Measurements from ENCODE around the gene MYO16.

Gene MYO16

DNA sequence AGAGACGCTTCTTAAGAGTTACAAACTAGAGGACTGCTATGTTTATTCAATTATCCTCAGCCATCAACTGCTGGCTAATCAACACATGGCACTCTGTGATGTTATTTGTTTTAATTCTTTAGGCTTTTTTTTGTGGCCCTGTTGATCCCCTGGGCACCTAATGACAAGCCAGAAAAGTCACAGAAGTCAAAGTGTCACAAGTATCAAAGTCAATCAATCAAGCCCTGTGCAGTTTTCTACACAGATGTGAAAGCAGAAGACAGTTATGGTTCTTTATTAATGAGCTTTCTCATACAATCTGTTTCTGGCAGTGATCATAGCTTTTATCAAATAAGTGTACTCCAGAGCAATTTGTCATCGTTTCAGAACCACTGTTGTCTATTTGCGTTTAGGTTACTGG is 34.3 kb downstream of the MYO16 start:
- DNase-seq (ENCODE audit: low read depth in 2 of 2), result no peak

GRCh38 chr13:108667205-108667604 is 37.8 kb downstream of the MYO16 start:
- DNase-seq (ENCODE audit: low read depth in 2 of 2), result no peak

DNA sequence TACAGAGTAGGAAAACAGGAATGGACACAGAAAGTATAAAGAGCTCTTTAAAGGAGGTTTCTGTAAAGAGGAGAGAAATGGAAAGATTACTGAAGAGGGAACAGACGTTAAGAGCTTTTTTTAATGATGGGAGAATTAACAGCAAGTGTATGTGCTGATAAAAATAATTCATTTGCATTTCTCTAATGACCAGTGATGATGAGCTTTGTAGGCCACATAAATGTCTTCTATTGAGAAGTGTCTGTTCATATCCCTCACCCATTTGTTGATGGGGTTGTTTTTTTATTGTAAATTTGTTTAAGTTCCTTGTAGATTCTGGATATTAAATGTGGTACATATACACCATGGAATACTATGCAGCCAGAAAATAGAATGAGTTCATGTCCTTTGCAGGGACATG is 40.0 kb downstream of the MYO16 start:
- no peak for DNase-seq (ENCODE audit: low read depth in 2 of 2)

DNA sequence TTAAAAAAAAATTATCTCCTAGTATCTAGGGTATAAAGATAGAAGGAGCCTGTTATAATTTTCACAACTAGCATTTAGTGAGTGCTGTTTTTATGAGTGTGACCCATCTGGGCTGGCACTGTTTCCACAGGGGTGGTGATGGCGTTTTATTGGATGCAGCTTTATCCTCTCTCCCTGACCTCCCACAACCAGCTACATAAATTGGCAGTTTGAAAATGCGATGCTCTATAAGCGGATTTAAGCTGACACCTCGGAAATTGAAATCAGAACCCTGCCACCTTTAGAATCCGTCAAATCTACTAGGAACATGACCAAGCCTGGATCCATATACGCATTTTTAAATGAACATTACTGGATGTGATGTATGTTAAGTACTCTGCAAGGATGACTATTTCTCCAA is 44.9 kb downstream of the MYO16 start:
- no peak for DNase-seq (ENCODE audit: low read depth in 2 of 2)

GRCh38 chr13:108674771-108675170 is 45.4 kb downstream of the MYO16 start:
- DNase-seq (ENCODE audit: low read depth in 2 of 2), result no peak

GRCh38 chr13:108676620-108677019 is 47.2 kb downstream of the MYO16 start:
- DNase-seq (ENCODE audit: low read depth in 2 of 2), result no peak

DNA sequence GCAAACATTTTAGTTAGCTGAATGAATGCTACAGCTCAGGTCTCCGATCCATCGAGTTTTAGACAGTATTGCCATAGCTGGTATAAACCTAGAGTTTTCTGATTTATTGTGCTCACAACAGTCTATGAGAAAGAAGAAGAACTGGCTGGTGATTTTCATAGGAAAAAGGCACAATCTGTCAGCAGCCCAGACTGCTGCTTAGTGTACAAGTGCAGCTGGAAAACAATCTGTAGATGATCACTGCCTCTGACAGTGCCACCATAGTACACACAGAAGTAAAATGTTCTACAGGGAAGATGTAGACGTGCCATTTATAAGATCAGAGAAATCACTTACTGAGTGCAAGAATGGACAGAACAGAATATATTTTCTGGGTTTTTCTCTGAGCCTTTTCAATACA is 48.4 kb downstream of the MYO16 start:
- no peak for DNase-seq (ENCODE audit: low read depth in 2 of 2)

GRCh38 chr13:108680011-108680410 is 50.6 kb downstream of the MYO16 start:
- no peak for DNase-seq (ENCODE audit: low read depth in 2 of 2)

- DNase-seq (ENCODE audit: low read depth in 2 of 2), result no peak
Observed at GRCh38 chr13:108681986-108682575, 52.7 kb downstream of the MYO16 start.

- no peak for DNase-seq (ENCODE audit: low read depth in 2 of 2)
Observed at GRCh38 chr13:108682714-108683113, 53.3 kb downstream of the MYO16 start.

DNA sequence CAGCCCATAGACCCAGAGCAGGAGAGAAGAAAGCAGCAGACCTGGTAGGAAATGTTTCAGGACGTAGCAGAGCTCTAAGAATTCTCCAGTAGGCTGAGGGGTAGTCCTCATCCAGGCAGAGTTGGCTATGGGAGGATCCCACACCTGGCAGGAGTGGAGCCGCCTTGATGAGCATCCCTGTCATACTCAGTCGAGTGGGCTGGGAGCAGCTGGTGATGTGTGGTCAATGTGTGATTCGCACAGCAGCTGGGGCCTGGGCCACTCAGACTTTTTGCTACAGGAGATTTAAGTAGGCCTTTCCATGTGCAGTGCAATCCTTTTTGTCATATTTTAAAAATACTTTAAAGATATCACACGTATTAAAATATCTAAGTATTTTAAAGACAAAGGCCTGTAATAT is 56.6 kb downstream of the MYO16 start:
- no peak for DNase-seq (ENCODE audit: low read depth in 2 of 2)

DNA sequence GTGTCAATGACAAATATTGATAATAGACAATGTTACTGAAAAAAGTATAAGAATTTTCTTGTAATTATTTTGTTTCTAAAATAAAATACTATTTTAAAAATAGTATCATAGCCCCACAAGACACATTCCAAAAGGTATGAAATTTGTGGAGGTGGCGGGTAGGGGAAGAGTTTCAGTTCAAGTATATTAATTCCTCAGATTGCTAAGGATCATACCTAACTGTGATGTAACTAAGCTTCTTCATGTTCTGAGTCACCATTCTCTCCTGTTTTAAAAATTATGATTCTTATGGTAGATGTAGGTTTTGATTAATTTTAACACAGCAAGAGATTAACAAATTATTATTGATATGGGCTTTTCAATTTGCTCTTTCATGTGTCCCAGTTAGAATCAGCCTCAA is 61.3 kb downstream of the MYO16 start:
- DNase-seq (ENCODE audit: low read depth in 2 of 2), result no peak

DNA sequence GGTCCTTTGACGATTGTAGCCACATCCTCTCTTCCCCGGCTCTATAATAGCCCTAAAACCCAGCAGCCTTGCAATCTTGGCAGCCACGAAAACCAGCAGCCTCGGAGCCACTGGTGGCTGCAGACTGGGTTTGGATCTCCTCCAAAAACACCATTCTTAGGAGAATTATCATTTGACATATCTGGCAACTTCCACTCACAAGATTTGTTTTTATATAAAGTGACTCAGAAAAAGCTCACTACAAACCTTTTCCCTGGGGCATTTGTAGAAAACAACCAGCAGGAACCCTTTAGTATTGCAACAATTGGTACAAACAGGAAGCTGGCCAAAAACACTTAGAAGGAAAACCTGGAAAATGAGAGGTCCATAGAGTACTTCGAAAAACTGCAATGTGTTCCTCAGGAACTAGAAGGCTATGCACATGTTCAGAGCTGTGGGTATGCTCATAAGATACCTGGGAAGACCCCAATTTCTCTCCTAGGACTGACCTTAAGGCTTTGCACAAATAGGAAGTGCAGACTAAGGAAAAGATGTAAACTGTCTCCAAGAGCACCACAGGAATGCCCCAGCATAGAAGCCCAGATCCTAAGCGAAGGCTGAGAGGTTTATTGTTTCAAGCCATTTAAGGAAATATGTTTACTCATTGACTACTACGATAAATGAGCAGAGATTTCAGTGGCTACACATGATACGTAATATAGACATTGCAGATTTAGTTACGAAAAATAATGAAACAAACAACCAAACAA is 71.2 kb downstream of the MYO16 start:
- DNase-seq (ENCODE audit: low read depth in 2 of 2), result no peak

- no peak for DNase-seq (ENCODE audit: low read depth in 2 of 2)
Observed at GRCh38 chr13:108702171-108702570, 72.8 kb downstream of the MYO16 start.

GRCh38 chr13:108705031-108705430 is 75.6 kb downstream of the MYO16 start:
- no peak for DNase-seq (ENCODE audit: low read depth in 2 of 2)

- no peak for DNase-seq (ENCODE audit: low read depth in 2 of 2)
Observed at GRCh38 chr13:108707584-108707983, 78.2 kb downstream of the MYO16 start.

GRCh38 chr13:108708921-108709320 is 79.5 kb downstream of the MYO16 start:
- no peak for DNase-seq (ENCODE audit: low read depth in 2 of 2)

DNA sequence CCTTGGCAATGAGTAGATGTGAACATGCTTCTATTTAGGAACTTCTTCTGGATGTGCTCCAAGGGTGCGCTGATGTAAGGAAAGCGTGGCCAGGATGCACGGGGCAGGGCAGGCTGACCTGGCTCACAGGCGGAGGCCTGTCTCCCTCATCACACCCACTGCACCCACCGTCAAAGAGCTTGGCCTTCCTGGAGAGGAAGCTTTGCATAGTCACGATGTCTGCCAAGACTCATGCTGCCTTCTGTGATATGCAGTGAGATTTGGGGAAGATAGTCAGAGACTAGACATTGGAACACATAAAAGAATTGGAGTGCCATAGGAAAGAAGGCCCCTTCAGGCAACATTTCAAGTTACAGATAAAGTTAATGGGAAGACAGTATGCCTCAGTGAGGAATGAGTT is 82.0 kb downstream of the MYO16 start:
- DNase-seq (ENCODE audit: low read depth in 2 of 2), result no peak

DNA sequence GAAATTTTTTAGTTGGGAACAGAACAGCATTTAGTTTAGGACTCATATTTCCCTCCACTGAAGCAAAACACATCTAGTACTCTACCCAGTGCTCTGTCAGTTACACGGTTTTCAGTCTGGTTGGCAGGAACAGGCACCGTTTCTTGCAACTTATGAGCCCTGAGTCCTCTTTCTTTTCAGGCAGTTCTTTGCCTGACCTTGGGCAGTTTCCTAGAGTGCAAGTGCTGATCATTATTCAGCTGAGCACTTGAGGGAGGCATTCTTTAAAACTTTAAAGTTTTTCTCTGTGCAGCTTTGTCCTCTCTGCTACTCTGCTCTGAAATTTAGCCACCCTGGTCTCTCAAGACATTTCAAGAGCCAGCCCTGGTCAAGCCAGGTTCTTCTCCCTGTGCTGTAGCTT is 96.1 kb downstream of the MYO16 start:
- DNase-seq (ENCODE audit: low read depth in 2 of 2), result no peak

- no peak for DNase-seq (ENCODE audit: low read depth in 2 of 2)
Observed at GRCh38 chr13:108728370-108728769, 99.0 kb downstream of the MYO16 start.

- DNase-seq (ENCODE audit: low read depth in 2 of 2), result no peak
Observed at GRCh38 chr13:108733022-108733560, 103.7 kb downstream of the MYO16 start.

DNA sequence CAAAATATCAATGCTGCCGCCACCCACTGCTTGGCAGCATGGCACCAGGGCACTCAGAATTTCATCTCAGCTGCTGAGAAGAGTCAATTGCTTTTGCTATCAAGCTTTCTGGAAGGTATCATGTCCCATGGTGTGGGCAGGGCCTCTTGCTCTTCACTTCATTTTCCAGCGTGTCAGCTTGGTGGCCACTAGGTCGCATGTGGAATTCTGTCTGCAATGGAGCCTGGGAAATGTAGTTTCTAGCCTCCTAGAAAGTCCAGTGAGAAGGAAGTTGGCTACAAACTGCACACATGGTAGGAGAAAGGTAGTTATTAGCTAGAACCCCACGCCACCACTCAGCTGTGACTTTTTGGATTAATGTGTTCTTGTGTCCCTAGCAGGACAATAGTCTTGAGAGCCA is 105.3 kb downstream of the MYO16 start:
- no peak for DNase-seq (ENCODE audit: low read depth in 2 of 2)

DNA sequence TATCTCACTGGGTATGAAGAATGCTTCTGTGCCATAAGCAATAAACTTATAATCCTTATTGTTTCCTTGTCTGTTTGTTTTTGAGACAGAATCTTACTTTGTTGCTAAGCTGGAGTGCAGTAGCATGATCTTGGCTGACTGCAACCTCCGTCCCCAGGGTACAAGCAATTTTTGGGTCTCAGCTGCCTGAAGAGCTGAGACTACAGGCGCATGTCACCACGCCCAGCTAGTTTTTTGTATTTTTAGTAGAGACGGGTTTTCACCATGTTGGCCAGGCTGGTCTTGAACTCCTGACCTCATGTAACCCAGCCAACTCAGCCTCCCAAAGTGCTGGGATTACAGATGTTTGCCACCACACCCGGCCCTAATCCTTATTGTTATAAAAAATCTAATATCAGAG is 112.5 kb downstream of the MYO16 start:
- DNase-seq (ENCODE audit: low read depth in 2 of 2), result no peak
